CD14-positive monocyte (primary cell): ENCODE results near the gene TYW1. TPM values are rescaled to one million over a fixed set of nuclear protein-coding genes. Genes with fewer than 3 reads are reported as not detected.
"Not testable (repeated sequence)": the region's sequence is repeated elsewhere in the genome, so short reads cannot be mapped to it uniquely, and the experiment has no call there.

Source experiments
- DNase-seq, 3 donors: peaks; one replicate each; pipeline ENCODE4 v3.0.0-alpha.2; 2011 to 2022
- H2AFZ ChIP-seq: 2 replicates; pipeline ENCODE4 v1.6.0; 2012; ENCODE audit warnings: mild to moderate bottlenecking, low read depth, low read length, inconsistent platforms; ENCODE audit not compliant: insufficient read depth, poor library complexity, severe bottlenecking
- H3K27ac ChIP-seq, 2 donors: 1 replicate in 1 of 2; 2 replicates in 1 of 2; pipeline ENCODE4 v1.5.1; 2012 to 2013; ENCODE audit warnings: low read length in 2 of 2, control low read depth in 1 of 2, inconsistent platforms in 1 of 2, low read depth in 1 of 2, mild to moderate bottlenecking in 1 of 2
- H3K27me3 ChIP-seq, 2 donors: one replicate each; pipeline versions ENCODE4 v1.6.0 to v1.6.1; 2011 to 2013; ENCODE audit warnings: low read length in 2 of 2; ENCODE audit not compliant: control insufficient read depth in 2 of 2, insufficient read depth in 2 of 2
- H3K36me3 ChIP-seq, 2 donors: replicated peaks in 1 of 2; 1 replicate in 1 of 2; 2 replicates in 1 of 2; pipeline versions ENCODE4 v1.5.1 to v1.6.1; 2012 to 2013; ENCODE audit warnings: low read length in 2 of 2, control low read depth in 1 of 2, inconsistent platforms in 1 of 2, mild to moderate bottlenecking in 1 of 2; ENCODE audit not compliant: insufficient read depth in 2 of 2, control insufficient read depth in 1 of 2
- H3K4me1 ChIP-seq, 2 donors: 1 replicate in 1 of 2; 2 replicates in 1 of 2; pipeline versions ENCODE4 v1.5.1 to v1.6.1; 2012 to 2013; ENCODE audit warnings: low read length in 2 of 2, control low read depth in 1 of 2, inconsistent platforms in 1 of 2, mild to moderate bottlenecking in 1 of 2, moderate library complexity in 1 of 2; ENCODE audit not compliant: insufficient read depth in 2 of 2, control insufficient read depth in 1 of 2
- H3K4me2 ChIP-seq: replicated peaks from 2 replicates; pipeline ENCODE3; 2012; ENCODE audit warnings: low read length, moderate library complexity, mild to moderate bottlenecking; ENCODE audit not compliant: poor library complexity, severe bottlenecking; ENCODE audit errors: extremely low read depth
- H3K4me3 ChIP-seq, 3 experiments: fragments of 200-600 bp in 1 of 3; sonication (generic) in 1 of 3; replicated peaks in 1 of 3; 1 replicate in 2 of 3; 2 replicates in 1 of 3; pipeline ENCODE4 v1.5.1; 2011 to 2013; ENCODE audit warnings: low read length in 3 of 3, mild to moderate bottlenecking in 3 of 3, control low read depth in 2 of 3, low read depth in 2 of 3, inconsistent platforms in 1 of 3, moderate library complexity in 1 of 3
- H3K79me2 ChIP-seq: 2 replicates; pipeline ENCODE4 v1.6.0; 2012; ENCODE audit warnings: mild to moderate bottlenecking, control low read depth, inconsistent platforms, low read length, moderate library complexity; ENCODE audit not compliant: insufficient read depth
- H3K9ac ChIP-seq: 2 replicates; pipeline ENCODE4 v1.6.0; 2017; ENCODE audit warnings: low read length, mild to moderate bottlenecking; ENCODE audit not compliant: insufficient read depth, poor library complexity, severe bottlenecking
- H3K9me3 ChIP-seq, 2 donors: replicated peaks in 1 of 2; 1 replicate in 1 of 2; 2 replicates in 1 of 2; pipeline versions ENCODE4 v1.5.1 to v1.6.1; 2012 to 2013; ENCODE audit warnings: low read length in 2 of 2, control low read depth in 1 of 2; ENCODE audit not compliant: control insufficient read depth in 1 of 2, insufficient read depth in 1 of 2
- H4K20me1 ChIP-seq: 2 replicates; pipeline ENCODE4 v1.6.0; 2012; ENCODE audit warnings: mild to moderate bottlenecking, low read length, control low read depth, moderate library complexity; ENCODE audit not compliant: insufficient read depth
- H3K27ac Mint-ChIP-seq, 7 donors: one replicate each; pipeline ENCODE4 v1.8.0; 2020; ENCODE audit warnings: mild to moderate bottlenecking in 7 of 7, mixed read lengths in 7 of 7, moderate library complexity in 6 of 7, inconsistent platforms in 2 of 7
- H3K27me3 Mint-ChIP-seq, 3 donors: one replicate each; pipeline ENCODE4 v1.8.0; 2021 to 2022; ENCODE audit warnings: low read depth in 3 of 3, mild to moderate bottlenecking in 3 of 3, mixed read lengths in 3 of 3, moderate library complexity in 3 of 3, inconsistent platforms in 1 of 3
- H3K36me3 Mint-ChIP-seq, 2 donors: one replicate each; pipeline ENCODE4 v1.8.0; 2020; ENCODE audit warnings: mixed read lengths in 2 of 2, inconsistent platforms in 1 of 2, mild to moderate bottlenecking in 1 of 2
- H3K4me1 Mint-ChIP-seq: one replicate; pipeline ENCODE4 v1.8.0; 2020; ENCODE audit warnings: mild to moderate bottlenecking, mixed read lengths
- H3K4me3 Mint-ChIP-seq, 2 donors: one replicate each; pipeline ENCODE4 v1.8.0; 2020; ENCODE audit warnings: mild to moderate bottlenecking in 2 of 2, mixed read lengths in 2 of 2, moderate library complexity in 1 of 2
- H3K9me3 Mint-ChIP-seq, 7 donors: one replicate each; pipeline ENCODE4 v1.8.0; 2020 to 2022; ENCODE audit warnings: mixed read lengths in 7 of 7, mild to moderate bottlenecking in 6 of 7, moderate library complexity in 6 of 7, inconsistent platforms in 2 of 7
- CTCF ChIP-seq: fragments of 200-600 bp; IDR thresholded peaks from one replicate; pipeline ENCODE4 v1.8.0; 2022; ENCODE audit warnings: antibody characterized with exemption, mild to moderate bottlenecking
- WGBS: methylation state at CpG from one replicate; pipeline ENCODE4 v1.1.5; 2013; ENCODE audit warnings: missing lambda C conversion rate; ENCODE audit not compliant: insufficient coverage; 5-methylcytosine and 5-hydroxymethylcytosine counted together
- intact Hi-C, 2 donors: fragments of 100-400 bp; cut with micrococcal nuclease; formaldehyde crosslinking; loops; one replicate each; pipeline versions ENCODE4 v1.15.0 to v1.15.1; 2023
- polyA minus RNA-seq: library from RNA; depleted of rRNA, polyadenylated mRNA; stranded (reverse); fragments of >200 nt; gene quantifications from 2 replicates; pipeline ENCODE4 v1.2.3, GENCODE V29; 2012
- polyA plus RNA-seq, 3 donors: library from polyadenylated mRNA; depleted of rRNA in 1 of 3; unstranded in 2 of 3; stranded (reverse) in 1 of 3; fragments of 300-500 nt in 2 of 3; fragments of >200 nt in 1 of 3; fragmentation: Illumina TruSeq in 2 of 3; gene quantifications; 1 replicate in 2 of 3; 2 replicates in 1 of 3; pipeline ENCODE4 v1.2.3, GENCODE V29; 2012 to 2021
- total RNA-seq, 12 experiments: library from RNA in 1 of 12; stranded (reverse) in 1 of 12; fragments of 120-200 nt in 1 of 12; gene quantifications; one replicate each; pipeline ENCODE4 v1.2.4 and lab custom pipeline; 2013 to 2026; ENCODE audit warnings: mixed read lengths in 6 of 12, inconsistent platforms in 1 of 12

Gene TYW1
- 12.2 TPM for total RNA-seq (2013)
- 1 to 10 TPM; 6.3 to 9.0 (median 7.2) TPM for polyA plus RNA-seq
- polyA minus RNA-seq: 7.2 and 10.5 TPM in 2 replicates
- 2.9 to 28.0 (median 16.6) reads per million in 11 experiments for total RNA-seq (lab: John Stamatoyannopoulos, UW)

- not testable (repeated sequence) for H3K9me3 Mint-ChIP-seq, H4K20me1 ChIP-seq, H3K27me3 Mint-ChIP-seq, H3K27me3 ChIP-seq, H3K9me3 ChIP-seq
- peaks cover 21% of the 10 kb centered on the region for H3K79me2 ChIP-seq
- peak within 1 kb of the TSS; percentile 90 to 99 (median 98) for H3K27ac Mint-ChIP-seq
- WGBS: 0% methylated on average over 25 of the region's 44 CpGs
- peak within 1 kb of the TSS; percentile 91 for H2AFZ ChIP-seq
- H3K4me2 ChIP-seq: peak within 1 kb of the TSS; percentile 73
- peak within 1 kb of the TSS; percentile 73 to 85 for H3K27ac ChIP-seq
- peaks cover 11 to 13% of the 10 kb centered on the region in 2 donors for H3K4me1 ChIP-seq
- peaks cover 13% of the 10 kb centered on the region for H3K4me1 Mint-ChIP-seq
- peak; percentile 97 to 98 (median 97) for DNase-seq
- peak within 1 kb of the TSS; percentile 76 for H3K9ac ChIP-seq
- peaks cover 17 to 25% of the 10 kb centered on the region in 2 donors for H3K36me3 ChIP-seq
- intact Hi-C loops: loop anchor here (5.0 to 10.0 kb wide), 5 partner anchors 142 to 1012 kb away; partner anchors contain the start of gene GUSB (in 1 of the 2)
- peak within 1 kb of the TSS; percentile 81 to 92 (median 90) for H3K4me3 ChIP-seq
- H3K36me3 Mint-ChIP-seq: peaks cover 19 to 33% of the 10 kb centered on the region in 2 donors
- H3K4me3 Mint-ChIP-seq: peak within 1 kb of the TSS; percentile 98 to 99
Observed at GRCh38 chr7:66996444-66997191, at the start of gene TYW1. Gene TYW1, plus strand, starts transcription at chr7:66996833. Its CDS starts 146 bp downstream, at chr7:66996979.

- Mint-ChIP-seq H3K4me1 (no peaks in the 10 kb centered on the region), H3K27ac (no peak overlapping the region), H3K27me3 (peaks cover 0 to 1% (median 0%) of the 10 kb centered on the region in 3 donors), H3K36me3 (peaks cover 79 to 98% of the 10 kb centered on the region in 2 donors), H3K9me3 (no peaks in the 10 kb centered on the region), H3K4me3 (no peak overlapping the region)
- H3K9ac ChIP-seq: no peak overlapping the region
- DNase-seq: no peak
- TF ChIP-seq CTCF: no peak
- no peak overlapping the region for H3K4me2 ChIP-seq
- H3K9me3 ChIP-seq: no peaks in the 10 kb centered on the region
- H3K4me3 ChIP-seq: no peak overlapping the region
- peaks cover 9% of the 10 kb centered on the region for H4K20me1 ChIP-seq
- peaks cover 90 to 98% of the 10 kb centered on the region in 2 donors for H3K36me3 ChIP-seq
- H3K4me1 ChIP-seq: no peaks in the 10 kb centered on the region
- intact Hi-C loops: no loop called here
- H2AFZ ChIP-seq: no peak overlapping the region
- H3K79me2 ChIP-seq: no peaks in the 10 kb centered on the region
- no peaks in the 10 kb centered on the region for H3K27me3 ChIP-seq
- no peak overlapping the region for H3K27ac ChIP-seq
- WGBS: 92% methylated on average over 9 of the region's 19 CpGs
Observed at GRCh38 chr7:66948480-66949109, 48.0 kb upstream of the TYW1 start.
